HG03103 (cell line): ENCODE results near the gene S1PR4.
"Not testable (repeated sequence)": the region's sequence is repeated elsewhere in the genome, so short reads cannot be mapped to it uniquely, and the experiment has no call there.

Experiments used
- ATAC-seq: cut with Tn5 transposase; IDR thresholded peaks from one replicate; pipeline ENCODE4 v1.9.1; 2021; ENCODE audit warnings: low read depth; ENCODE audit not compliant: unreplicated experiment

S1PR4 gene

GRCh38 chr19:3151563-3152418 is 26.8 kb upstream of the S1PR4 start:
- ATAC-seq = no peak

- ATAC-seq = no peak
Measured at GRCh38 chr19:3152419-3152780, 26.2 kb upstream of the S1PR4 start.

DNA sequence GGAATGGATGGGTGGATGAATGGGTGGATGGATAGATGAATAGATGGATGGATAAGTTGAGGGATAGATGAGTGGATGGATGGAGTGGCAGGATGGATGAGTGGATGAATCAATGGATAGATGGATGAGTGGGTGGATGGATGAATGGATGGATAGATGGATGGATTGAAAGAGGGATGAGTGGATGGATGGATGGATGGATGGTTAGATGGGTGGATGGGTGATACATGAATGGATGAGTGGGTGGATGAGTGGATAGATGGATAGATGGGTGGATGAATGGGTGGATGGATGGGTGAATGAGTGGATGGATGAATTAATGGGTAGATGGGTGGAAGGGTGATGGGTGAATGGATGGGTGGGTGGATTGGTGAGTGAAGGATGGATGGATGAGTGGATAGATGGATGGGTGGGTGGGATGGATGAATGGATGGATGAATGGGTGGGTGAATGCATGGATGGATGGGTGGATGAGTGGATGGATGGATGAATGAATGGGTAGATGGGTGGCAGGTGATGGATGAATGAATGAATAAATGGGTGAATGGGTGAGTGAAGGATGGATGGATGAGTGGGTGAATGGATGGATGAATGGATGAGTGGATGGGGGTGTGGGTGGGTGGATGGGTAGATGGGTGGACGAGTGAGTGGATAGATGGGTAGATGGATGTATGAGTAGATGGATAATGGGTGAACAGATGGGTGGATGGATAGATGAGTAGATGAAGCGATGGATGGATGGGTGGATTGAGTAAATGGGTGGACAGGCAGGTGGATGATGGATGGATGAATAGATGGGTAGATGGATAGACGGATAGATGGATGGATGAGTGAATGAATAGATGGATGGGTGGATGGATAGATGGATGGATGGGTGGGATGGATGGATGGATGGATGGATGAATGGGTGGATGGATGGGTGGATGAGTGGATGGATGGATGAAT is 25.0 kb upstream of the S1PR4 start:
- no peak for ATAC-seq

DNA sequence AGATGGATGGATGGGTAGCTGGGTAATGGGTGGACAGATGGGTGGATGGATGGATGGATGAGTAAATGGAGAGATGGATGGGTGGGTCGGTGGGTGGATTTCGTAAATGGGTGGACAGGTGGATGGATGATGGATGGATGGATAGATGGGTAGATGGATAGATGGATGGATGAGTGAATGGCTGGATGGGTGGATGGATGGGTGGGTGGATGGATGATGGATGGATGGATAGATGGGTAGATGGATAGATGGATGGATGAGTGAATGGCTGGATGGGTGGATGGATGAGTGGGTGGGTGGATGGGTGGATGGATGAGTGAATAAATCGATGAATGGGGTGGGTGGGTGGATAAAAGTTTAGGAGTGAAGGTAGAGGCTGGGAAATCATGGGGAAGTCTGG is 24.1 kb upstream of the S1PR4 start:
- not testable (repeated sequence) for ATAC-seq

GRCh38 chr19:3154957-3155736 is 23.4 kb upstream of the S1PR4 start:
- ATAC-seq = no peak

DNA sequence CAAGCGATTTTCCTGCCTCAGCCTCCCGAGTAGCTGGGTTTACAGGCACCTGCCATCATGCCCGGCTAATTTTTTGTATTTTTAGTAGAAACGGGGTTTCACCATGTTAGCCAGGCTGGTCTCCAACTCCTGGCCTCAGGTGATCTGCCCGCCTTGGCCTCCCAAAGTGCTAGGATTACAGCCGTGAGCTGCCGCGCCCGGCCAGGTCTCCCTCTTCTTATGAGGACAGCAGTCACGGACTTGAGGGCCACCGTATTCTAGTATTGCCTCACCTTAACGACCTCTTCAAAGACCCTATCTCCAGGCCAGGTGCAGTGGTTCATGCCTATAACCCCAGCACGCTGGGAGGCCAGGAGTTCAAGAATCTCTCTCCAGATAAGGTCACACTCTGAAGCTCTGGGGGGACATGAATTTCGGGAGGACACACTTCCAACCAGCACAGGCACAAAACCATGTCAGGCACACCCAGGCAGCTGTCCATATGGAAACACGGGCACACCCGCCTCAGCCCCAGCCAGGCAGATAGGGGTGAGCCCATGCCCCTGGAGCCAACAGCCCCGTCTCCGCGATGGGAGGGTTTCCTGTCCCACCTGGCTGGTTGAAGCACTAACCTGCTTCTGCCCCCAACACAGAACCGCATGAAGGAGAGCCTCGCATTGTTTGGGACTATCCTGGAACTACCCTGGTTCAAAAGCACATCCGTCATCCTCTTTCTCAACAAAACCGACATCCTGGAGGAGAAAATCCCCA is 21.3 kb upstream of the S1PR4 start:
- ATAC-seq = no peak

DNA sequence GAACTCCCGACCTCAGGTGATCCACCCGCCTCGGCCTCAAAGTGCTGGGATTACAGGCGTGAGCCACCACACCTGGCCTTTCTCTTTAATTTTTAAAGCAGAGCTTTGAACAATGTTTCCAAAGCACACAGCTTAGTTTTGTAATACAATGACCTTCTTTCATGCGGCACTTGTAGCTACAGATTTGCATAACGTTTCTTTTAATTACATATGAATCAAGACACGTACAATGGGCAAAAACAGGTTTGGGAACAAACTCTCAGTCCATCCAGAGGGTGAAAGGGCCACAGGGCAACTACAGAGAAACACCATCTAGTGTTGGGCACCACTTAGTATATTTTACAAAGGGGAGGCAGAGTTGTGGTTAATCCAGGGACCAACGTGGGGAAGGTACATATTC is 19.0 kb upstream of the S1PR4 start:
- ATAC-seq = no peak

DNA sequence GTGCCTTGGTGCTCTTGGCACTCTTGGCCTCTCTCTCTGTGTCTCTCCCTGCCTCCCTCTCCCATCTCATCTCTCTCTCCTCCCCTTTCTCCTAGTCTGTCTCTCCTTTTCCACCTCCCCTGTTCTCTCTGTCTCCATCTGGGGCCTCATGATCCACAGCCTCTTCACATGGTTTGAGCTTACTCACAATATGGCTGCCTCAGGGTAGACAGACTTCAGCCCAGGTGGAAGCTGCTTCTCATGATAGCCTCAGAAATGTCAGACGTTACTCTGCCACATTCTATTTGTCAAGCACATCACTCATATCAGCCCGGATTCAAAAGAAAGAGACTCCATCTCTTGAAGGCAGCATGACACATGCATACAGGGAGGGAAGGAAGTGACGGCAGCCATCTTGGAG is 18.4 kb upstream of the S1PR4 start:
- no peak for ATAC-seq

DNA sequence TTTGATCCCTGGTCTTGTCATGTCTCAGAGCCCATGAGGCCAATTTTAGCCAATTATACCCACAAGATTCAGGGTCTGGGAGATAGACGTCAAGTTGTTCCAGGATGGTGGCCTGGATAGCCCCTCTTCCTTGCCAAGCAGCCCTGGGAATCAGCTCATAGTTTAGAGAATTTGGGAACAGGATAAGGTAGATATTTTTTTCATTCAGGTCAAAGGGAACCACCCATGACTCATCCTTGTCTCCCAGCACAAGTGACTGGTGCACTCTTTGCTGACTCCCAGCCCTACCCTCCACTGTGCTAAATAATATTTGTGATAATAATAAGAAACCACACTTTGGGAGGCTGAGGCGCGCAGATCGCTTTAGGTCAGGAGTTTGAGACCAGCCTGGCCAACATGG is 17.1 kb upstream of the S1PR4 start:
- no peak for ATAC-seq

- no peak for ATAC-seq
Measured at GRCh38 chr19:3162418-3163229, 15.9 kb upstream of the S1PR4 start.

DNA sequence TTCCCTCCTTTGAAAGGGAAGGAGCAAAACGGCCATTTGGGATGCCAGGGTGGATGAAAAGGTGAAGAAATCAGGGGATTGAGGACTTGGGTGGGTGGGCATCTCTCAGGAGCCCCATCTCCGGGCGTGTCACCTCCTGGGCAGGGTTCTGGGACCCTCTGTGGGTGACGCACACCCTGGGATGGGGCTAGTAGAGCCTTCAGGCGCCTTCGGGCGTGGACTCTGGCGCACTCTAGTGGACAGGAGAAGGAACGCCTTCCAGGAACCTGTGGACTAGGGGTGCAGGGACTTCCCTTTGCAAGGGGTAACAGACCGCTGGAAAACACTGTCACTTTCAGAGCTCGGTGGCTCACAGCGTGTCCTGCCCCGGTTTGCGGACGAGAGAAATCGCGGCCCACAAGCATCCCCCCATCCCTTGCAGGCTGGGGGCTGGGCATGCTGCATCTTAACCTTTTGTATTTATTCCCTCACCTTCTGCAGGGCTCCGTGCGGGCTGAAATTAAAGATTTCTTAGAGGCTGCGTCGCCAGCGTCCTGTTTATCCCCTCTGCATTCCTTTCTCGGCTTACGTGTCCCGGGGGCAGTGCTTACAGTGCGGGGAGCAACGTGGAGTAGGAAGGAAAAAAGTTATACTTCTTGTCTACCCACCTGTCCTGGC is 15.2 kb upstream of the S1PR4 start:
- ATAC-seq = no peak

GRCh38 chr19:3163943-3164342 is 14.6 kb upstream of the S1PR4 start:
- ATAC-seq = no peak

DNA sequence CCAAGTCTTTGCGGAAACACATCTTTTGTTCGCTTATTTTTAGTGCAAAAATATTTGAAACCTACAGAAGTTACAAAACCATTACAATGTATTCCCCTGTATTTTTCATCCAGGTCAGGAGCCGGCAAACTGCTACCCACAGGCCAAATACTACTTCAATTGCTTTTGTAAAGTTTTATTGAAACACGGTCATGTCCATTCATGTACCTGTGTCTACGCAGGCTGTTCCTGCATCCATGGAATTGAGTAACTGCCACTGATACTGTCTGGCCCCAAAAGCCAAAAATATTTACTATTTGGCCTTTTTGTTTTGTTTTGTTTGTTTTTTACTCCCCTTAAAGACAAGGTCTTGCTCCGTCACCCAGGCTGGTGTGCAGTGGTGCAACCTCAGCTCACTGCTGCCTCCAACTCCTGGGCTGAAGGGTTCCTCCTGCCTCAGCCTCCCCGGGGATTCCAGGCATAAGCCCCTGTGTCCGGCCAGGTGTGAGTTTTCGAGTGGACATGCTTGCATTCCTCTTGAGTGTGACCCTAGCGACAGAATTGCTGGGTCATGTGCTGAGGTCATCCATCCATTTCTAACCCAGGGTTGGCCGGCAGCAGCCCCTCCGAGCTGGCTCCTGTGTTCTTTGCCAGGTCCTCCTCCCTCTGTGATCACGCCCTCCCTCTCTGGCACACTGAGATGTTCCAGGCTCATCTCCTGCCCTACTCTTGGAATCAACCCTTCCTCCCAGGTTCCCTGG is 10.9 kb upstream of the S1PR4 start:
- ATAC-seq = no peak

GRCh38 chr19:3171894-3172672 is 6.5 kb upstream of the S1PR4 start:
- ATAC-seq = no peak

GRCh38 chr19:3172673-3173000 is 5.9 kb upstream of the S1PR4 start:
- not testable (repeated sequence) for ATAC-seq

- no peak for ATAC-seq
Measured at GRCh38 chr19:3175781-3176714, 2.5 kb upstream of the S1PR4 start.
